Measurements from ENCODE around the gene HMGCS2.

Gene HMGCS2

GRCh38 chr1:119768778-119769177, at the start of gene HMGCS2:
Gene HMGCS2 (minus strand): TSS chr1:119768905. CDS start chr1:119768844, 61 bp downstream.
- DNase-seq: no peak

- DNase-seq: no peak
Observed at GRCh38 chr1:119818181-119818580, 49.5 kb upstream of the HMGCS2 start.

GRCh38 chr1:119816407-119816806, 47.7 kb upstream of the HMGCS2 start:
- no peak for DNase-seq

GRCh38 chr1:119815928-119816327, 47.2 kb upstream of the HMGCS2 start:
- no peak for DNase-seq

- DNase-seq: no peak
Observed at GRCh38 chr1:119815361-119815760, 46.7 kb upstream of the HMGCS2 start.

- no peak for DNase-seq
Observed at GRCh38 chr1:119814288-119814687, 45.6 kb upstream of the HMGCS2 start.

GRCh38 chr1:119811985-119812557, 43.4 kb upstream of the HMGCS2 start:
- no peak for DNase-seq

- no peak for DNase-seq
Observed at GRCh38 chr1:119811387-119811786, 42.7 kb upstream of the HMGCS2 start, which contains the start of gene REG4. Gene REG4 (minus strand): TSS chr1:119811460. CDS start chr1:119808769, 2,691 bp downstream.

GRCh38 chr1:119808972-119809550, 40.4 kb upstream of the HMGCS2 start:
- DNase-seq: peak; percentile 26

GRCh38 chr1:119808491-119808890, 39.8 kb upstream of the HMGCS2 start:
- no peak for DNase-seq

GRCh38 chr1:119806489-119806888, 37.8 kb upstream of the HMGCS2 start:
- no peak for DNase-seq

GRCh38 chr1:119805746-119806145, 37.0 kb upstream of the HMGCS2 start:
- DNase-seq: no peak

GRCh38 chr1:119805247-119805646, 36.5 kb upstream of the HMGCS2 start:
- DNase-seq: no peak

- no peak for DNase-seq
Observed at GRCh38 chr1:119799599-119800177, 31.0 kb upstream of the HMGCS2 start.

GRCh38 chr1:119799003-119799402, 30.3 kb upstream of the HMGCS2 start:
- no peak for DNase-seq

GRCh38 chr1:119797606-119798005, 28.9 kb upstream of the HMGCS2 start:
- no peak for DNase-seq

GRCh38 chr1:119797162-119797561, 28.5 kb upstream of the HMGCS2 start:
- no peak for DNase-seq

- no peak for DNase-seq
Observed at GRCh38 chr1:119795261-119796200, 26.8 kb upstream of the HMGCS2 start.

- DNase-seq: no peak
Observed at GRCh38 chr1:119794876-119795240, 26.2 kb upstream of the HMGCS2 start.

- no peak for DNase-seq
Observed at GRCh38 chr1:119794230-119794875, 25.6 kb upstream of the HMGCS2 start.

- no peak for DNase-seq
Observed at GRCh38 chr1:119791377-119791776, 22.7 kb upstream of the HMGCS2 start.

- no peak for DNase-seq
Observed at GRCh38 chr1:119790451-119791198, 21.9 kb upstream of the HMGCS2 start.

Data from GDM1 (cell line).